ENCODE measurements around the gene FAXDC2. TPM values are rescaled to one million over a fixed set of nuclear protein-coding genes. Genes with fewer than 3 reads are reported as not detected.
A peak's percentile ranks its signal among the peaks of the same experiment; 100 is the strongest.

FAXDC2 gene
- total and polyA plus RNA-seq, 2 of the 13 experiments (the other 11 are each of a cell fraction or from before 2014, with no cell fraction given): 4.7 to 58.8 TPM

DNA sequence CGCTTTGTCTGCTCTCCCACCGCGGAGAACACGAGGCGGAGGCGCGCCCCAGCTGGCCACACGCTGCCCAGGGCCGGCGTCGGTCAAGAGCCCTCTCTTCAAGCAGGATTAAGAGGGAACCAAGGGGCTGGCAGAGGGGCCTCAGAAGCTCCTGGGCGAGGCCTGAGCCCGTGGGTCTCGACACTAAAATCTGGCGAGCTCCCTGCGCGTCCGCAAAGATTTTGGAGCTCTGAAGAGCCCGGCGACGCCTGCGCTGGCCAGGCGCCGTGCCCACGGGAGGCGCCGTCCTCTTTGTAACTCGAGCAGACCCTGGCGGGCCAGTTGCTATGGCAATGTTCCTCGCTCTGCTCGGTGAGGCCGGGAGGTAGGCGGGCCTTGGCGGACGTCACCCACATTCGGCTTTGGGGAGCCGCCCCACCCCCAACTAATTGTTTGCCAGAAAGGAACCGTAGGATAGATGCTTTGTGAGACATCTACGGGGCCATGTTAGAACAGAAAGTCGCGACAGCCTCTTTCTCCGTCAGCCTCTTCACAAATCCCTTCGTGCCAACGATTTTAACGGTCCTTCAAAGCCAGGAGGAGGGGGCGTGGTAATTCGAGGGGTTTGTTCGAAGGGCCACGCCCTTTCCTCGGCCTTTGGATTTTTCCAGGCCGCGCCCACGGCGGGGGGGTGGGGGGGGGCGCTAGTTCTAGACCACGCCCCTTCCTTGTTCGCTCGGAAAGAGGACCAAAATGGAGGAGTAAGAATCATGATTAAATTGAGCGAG, 7.3 kb upstream of the FAXDC2 start (continued):
- peak; percentile 59; the same call in 1 of the 2 replicates for TF ChIP-seq KDM2A (CRISPR knock-in tag; IDR thresholded peaks at IDR 0.05; ENCODE audit: borderline replicate concordance, low read depth)
- TF ChIP-seq, protein P1, sequence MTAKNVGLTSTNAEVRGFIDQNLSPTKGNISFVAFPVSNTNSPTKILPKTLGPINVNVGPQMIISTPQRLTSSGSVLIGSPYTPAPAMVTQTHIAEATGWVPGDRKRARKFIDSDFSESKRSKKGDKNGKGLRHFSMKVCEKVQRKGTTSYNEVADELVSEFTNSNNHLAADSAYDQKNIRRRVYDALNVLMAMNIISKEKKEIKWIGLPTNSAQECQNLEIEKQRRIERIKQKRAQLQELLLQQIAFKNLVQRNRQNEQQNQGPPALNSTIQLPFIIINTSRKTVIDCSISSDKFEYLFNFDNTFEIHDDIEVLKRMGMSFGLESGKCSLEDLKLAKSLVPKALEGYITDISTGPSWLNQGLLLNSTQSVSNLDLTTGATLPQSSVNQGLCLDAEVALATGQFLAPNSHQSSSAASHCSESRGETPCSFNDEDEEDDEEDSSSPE (CRISPR knock-in tag; IDR thresholded peaks at IDR 0.05): peak; percentile 65; the same call in 1 of the 2 replicates
- TF ChIP-seq NAIF1 (CRISPR knock-in tag; IDR thresholded peaks at IDR 0.05; ENCODE audit: borderline replicate concordance): peak; percentile 66; the same call in 1 of the 2 replicates
- no peak for TF ChIP-seq HMGA1 (CRISPR knock-in tag; conservative IDR thresholded peaks at IDR 0.05)
- 0 out of 2 replicates have a peak, but pooled peaks have one; percentile 56 for TF ChIP-seq KLF15 (CRISPR knock-in tag; IDR thresholded peaks at IDR 0.05; ENCODE audit: borderline replicate concordance)
- 0 out of 2 replicates have a peak, but pooled peaks have one; percentile 51 for TF ChIP-seq ZNF367 (CRISPR knock-in tag; IDR thresholded peaks at IDR 0.05; ENCODE audit: borderline replicate concordance)
- no peak for TF ChIP-seq ATF1 (CRISPR knock-in tag; IDR thresholded peaks at IDR 0.05)
- no peak for TF ChIP-seq ZNF510 (CRISPR knock-in tag; IDR thresholded peaks at IDR 0.05; ENCODE audit: low read depth)
- TF ChIP-seq, protein P2, sequence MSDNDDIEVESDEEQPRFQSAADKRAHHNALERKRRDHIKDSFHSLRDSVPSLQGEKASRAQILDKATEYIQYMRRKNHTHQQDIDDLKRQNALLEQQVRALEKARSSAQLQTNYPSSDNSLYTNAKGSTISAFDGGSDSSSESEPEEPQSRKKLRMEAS (IDR thresholded peaks at IDR 0.05): peak; percentile 94
- no peak for TF ChIP-seq ZNF841 (CRISPR knock-in tag; IDR thresholded peaks at IDR 0.05; ENCODE audit: borderline replicate concordance)
- TF ChIP-seq, protein P3, sequence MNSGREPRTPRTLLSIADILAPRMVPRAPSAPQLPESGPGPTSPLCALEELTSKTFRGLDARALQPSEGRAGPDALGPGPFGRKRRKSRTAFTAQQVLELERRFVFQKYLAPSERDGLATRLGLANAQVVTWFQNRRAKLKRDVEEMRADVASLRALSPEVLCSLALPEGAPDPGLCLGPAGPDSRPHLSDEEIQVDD (CRISPR knock-in tag; IDR thresholded peaks at IDR 0.05; ENCODE audit: borderline replicate concordance): peak; percentile 65; the same call in 1 of the 2 replicates
- TF ChIP-seq DMAP1 (CRISPR knock-in tag; IDR thresholded peaks at IDR 0.05): peak; percentile 46
- no peak for TF ChIP-seq NR2C2 (CRISPR knock-in tag; IDR thresholded peaks at IDR 0.05; ENCODE audit: borderline replicate concordance)
- TF ChIP-seq, protein P4, sequence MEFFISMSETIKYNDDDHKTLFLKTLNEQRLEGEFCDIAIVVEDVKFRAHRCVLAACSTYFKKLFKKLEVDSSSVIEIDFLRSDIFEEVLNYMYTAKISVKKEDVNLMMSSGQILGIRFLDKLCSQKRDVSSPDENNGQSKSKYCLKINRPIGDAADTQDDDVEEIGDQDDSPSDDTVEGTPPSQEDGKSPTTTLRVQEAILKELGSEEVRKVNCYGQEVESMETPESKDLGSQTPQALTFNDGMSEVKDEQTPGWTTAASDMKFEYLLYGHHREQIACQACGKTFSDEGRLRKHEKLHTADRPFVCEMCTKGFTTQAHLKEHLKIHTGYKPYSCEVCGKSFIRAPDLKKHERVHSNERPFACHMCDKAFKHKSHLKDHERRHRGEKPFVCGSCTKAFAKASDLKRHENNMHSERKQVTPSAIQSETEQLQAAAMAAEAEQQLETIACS (CRISPR knock-in tag; IDR thresholded peaks at IDR 0.05): 0 out of 2 replicates have a peak, but pooled peaks have one; percentile 19
- TF ChIP-seq HNRNPL (IDR thresholded peaks at IDR 0.05; ENCODE audit: low read depth, low read length): 0 out of 2 replicates have a peak, but pooled peaks have one; percentile 78
- 0 out of 2 replicates have a peak, but pooled peaks have one; percentile 10 for TF ChIP-seq ZNF746 (CRISPR knock-in tag; IDR thresholded peaks at IDR 0.05)
- no peak for TF ChIP-seq SRSF9 (IDR thresholded peaks at IDR 0.05; ENCODE audit: borderline replicate concordance, insufficient read depth, low read depth, low read length, poor library complexity, severe bottlenecking)
- TF ChIP-seq ATM (IDR thresholded peaks at IDR 0.05; ENCODE audit: borderline replicate concordance): no peak
- peak; percentile 79; the same call in 1 of the 2 replicates for TF ChIP-seq ZNF552 (CRISPR knock-in tag; IDR thresholded peaks at IDR 0.05; ENCODE audit: borderline replicate concordance)
- peak; percentile 32; the same call in 1 of the 2 replicates for TF ChIP-seq RXRA (CRISPR knock-in tag; IDR thresholded peaks at IDR 0.05)
- TF ChIP-seq, protein P5, sequence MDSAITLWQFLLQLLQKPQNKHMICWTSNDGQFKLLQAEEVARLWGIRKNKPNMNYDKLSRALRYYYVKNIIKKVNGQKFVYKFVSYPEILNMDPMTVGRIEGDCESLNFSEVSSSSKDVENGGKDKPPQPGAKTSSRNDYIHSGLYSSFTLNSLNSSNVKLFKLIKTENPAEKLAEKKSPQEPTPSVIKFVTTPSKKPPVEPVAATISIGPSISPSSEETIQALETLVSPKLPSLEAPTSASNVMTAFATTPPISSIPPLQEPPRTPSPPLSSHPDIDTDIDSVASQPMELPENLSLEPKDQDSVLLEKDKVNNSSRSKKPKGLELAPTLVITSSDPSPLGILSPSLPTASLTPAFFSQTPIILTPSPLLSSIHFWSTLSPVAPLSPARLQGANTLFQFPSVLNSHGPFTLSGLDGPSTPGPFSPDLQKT (CRISPR knock-in tag; IDR thresholded peaks at IDR 0.05; ENCODE audit: borderline replicate concordance): no peak
- TF ChIP-seq GZF1 (CRISPR knock-in tag; IDR thresholded peaks at IDR 0.05): no peak
- TF ChIP-seq, protein P6, sequence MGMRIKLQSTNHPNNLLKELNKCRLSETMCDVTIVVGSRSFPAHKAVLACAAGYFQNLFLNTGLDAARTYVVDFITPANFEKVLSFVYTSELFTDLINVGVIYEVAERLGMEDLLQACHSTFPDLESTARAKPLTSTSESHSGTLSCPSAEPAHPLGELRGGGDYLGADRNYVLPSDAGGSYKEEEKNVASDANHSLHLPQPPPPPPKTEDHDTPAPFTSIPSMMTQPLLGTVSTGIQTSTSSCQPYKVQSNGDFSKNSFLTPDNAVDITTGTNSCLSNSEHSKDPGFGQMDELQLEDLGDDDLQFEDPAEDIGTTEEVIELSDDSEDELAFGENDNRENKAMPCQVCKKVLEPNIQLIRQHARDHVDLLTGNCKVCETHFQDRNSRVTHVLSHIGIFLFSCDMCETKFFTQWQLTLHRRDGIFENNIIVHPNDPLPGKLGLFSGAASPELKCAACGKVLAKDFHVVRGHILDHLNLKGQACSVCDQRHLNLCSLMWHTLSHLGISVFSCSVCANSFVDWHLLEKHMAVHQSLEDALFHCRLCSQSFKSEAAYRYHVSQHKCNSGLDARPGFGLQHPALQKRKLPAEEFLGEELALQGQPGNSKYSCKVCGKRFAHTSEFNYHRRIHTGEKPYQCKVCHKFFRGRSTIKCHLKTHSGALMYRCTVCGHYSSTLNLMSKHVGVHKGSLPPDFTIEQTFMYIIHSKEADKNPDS (CRISPR knock-in tag; IDR thresholded peaks at IDR 0.05): no peak

All from HepG2 (cell line).